HepG2 (cell line): Measurements from ENCODE around the gene ZFR2. TPM values are rescaled to one million over a fixed set of nuclear protein-coding genes. Genes with fewer than 3 reads are reported as not detected.
A peak's percentile ranks its signal among the peaks of the same experiment; 100 is the strongest.

Experiments used
- ATAC-seq: fragments of 200-7000 bp; cut with Tn5 transposase; 3 replicates; pipeline ENCODE4 v1.9.1; 2020; ENCODE audit warnings: mild to moderate bottlenecking, moderate library complexity
- BruUV-seq: library from RNA; stranded (reverse); fragments of 400-500 nt; replicated peaks from 2 replicates; lab custom pipeline; 2021; lab: Mats Ljungman, UMichigan
- CTCF ChIA-PET: fragments of 300-600 bp; formaldehyde crosslinking; extraction: SDS; loops from one replicate; lab custom pipeline; 2021; ENCODE audit warnings: low total read pairs, inconsistent platforms, low intra/inter-chr PET ratio; lab: Yijun Ruan, JAX
- POLR2A ChIA-PET: fragments of 350-600 bp; sonication (Branson Sonifier 250); formaldehyde crosslinking; loops from one replicate; lab custom pipeline; 2020; ENCODE audit warnings: antibody characterized with exemption, inconsistent platforms; lab: Yijun Ruan, JAX
- DNase-seq: peaks from one replicate; pipeline ENCODE4 v3.0.0-alpha.2; 2015; ENCODE audit warnings: low spot score
- FAIRE-seq: peaks from 3 replicates; lab custom pipeline; 2011; peaks lifted over from hg19 to GRCh38; lab: Jason Lieb, UNC
- H2AFZ ChIP-seq: one replicate; pipeline ENCODE4 v1.6.1; 2011; ENCODE audit warnings: low read length, inconsistent platforms
- H3K27ac ChIP-seq: fragments of 300-600 bp; 3 replicates; pipeline ENCODE4 v1.8.0; 2011; ENCODE audit warnings: mixed run types, mild to moderate bottlenecking, mixed read lengths, low read length, inconsistent platforms; ENCODE audit not compliant: insufficient read depth; ENCODE audit errors: extremely low read length
- H3K27me3 ChIP-seq, 2 experiments: fragments of 200-600 bp in 1 of 2; 2 replicates in 1 of 2; 3 replicates in 1 of 2; pipeline versions ENCODE4 v1.6.0 to v1.8.0; 2011; ENCODE audit warnings: low read length in 2 of 2, mild to moderate bottlenecking in 2 of 2, moderate library complexity in 2 of 2, inconsistent platforms in 1 of 2; ENCODE audit not compliant: insufficient read depth in 2 of 2, control insufficient read depth in 1 of 2
- H3K36me3 ChIP-seq, 2 experiments: fragments of 200-600 bp in 1 of 2; replicated peaks in 1 of 2; 2 replicates in 1 of 2; 3 replicates in 1 of 2; pipeline versions ENCODE4 v1.5.1 to v1.8.0; 2011; ENCODE audit warnings: low read length in 2 of 2, inconsistent platforms in 1 of 2; ENCODE audit not compliant: insufficient read depth in 2 of 2, control insufficient read depth in 1 of 2
- H3K4me1 ChIP-seq: 2 replicates; pipeline ENCODE4 v1.5.1; 2012; ENCODE audit warnings: low read length, inconsistent platforms; ENCODE audit not compliant: insufficient read depth
- H3K4me2 ChIP-seq: 2 replicates; pipeline ENCODE4 v1.6.0; 2011; ENCODE audit warnings: low read depth, low read length, inconsistent platforms
- H3K4me3 ChIP-seq, 3 experiments: fragments of 200-600 bp in 1 of 3; sonication (generic), shearing (Covaris generic) in 1 of 3; replicated peaks in 1 of 3; 2 replicates each; pipeline ENCODE4 v1.5.1; 2011 to 2016; ENCODE audit warnings: low read length in 3 of 3, inconsistent platforms in 2 of 3, low read depth in 2 of 3, mild to moderate bottlenecking in 2 of 3, control low read depth in 1 of 3, mixed read lengths in 1 of 3; ENCODE audit not compliant: insufficient read depth in 1 of 3
- H3K79me2 ChIP-seq: one replicate; pipeline ENCODE4 v1.6.1; 2011; ENCODE audit warnings: low read length, inconsistent platforms; ENCODE audit not compliant: insufficient read depth
- H3K9ac ChIP-seq: 2 replicates; pipeline ENCODE4 v1.6.0; 2011; ENCODE audit warnings: mild to moderate bottlenecking, low read depth, low read length, inconsistent platforms; ENCODE audit not compliant: insufficient read depth
- H3K9me3 ChIP-seq: 2 replicates; pipeline ENCODE4 v1.5.1; 2012; ENCODE audit warnings: mild to moderate bottlenecking, low read length
- H4K20me1 ChIP-seq: 2 replicates; pipeline ENCODE4 v1.6.0; 2011; ENCODE audit warnings: inconsistent platforms, mild to moderate bottlenecking, low read length, moderate library complexity; ENCODE audit not compliant: insufficient read depth
- CHD4 ChIP-seq: fragments of 200-600 bp; sonication (generic); IDR thresholded peaks from 2 replicates; pipeline ENCODE4 v1.7.0; 2017; ENCODE audit warnings: mild to moderate bottlenecking, low read length, borderline replicate concordance
- HMGXB3 ChIP-seq: sonication (generic); formaldehyde crosslinking; IDR thresholded peaks from 2 replicates; pipeline ENCODE4 v1.4.0; 2020; ENCODE audit warnings: missing genetic modification reagents, borderline replicate concordance
- KDM1A ChIP-seq: IDR thresholded peaks from 2 replicates; pipeline ENCODE4 v1.6.1; 2016; ENCODE audit warnings: missing compliant biosample characterization
- NAIF1 ChIP-seq: sonication (generic); formaldehyde crosslinking; IDR thresholded peaks from 2 replicates; pipeline ENCODE4 v1.5.0; 2020; ENCODE audit warnings: mild to moderate bottlenecking, missing genetic modification reagents, borderline replicate concordance
- SALL2 ChIP-seq: sonication (generic); formaldehyde crosslinking; IDR thresholded peaks from 2 replicates; pipeline ENCODE4 v1.8.1; 2023; ENCODE audit warnings: mild to moderate bottlenecking, missing genetic modification reagents, inconsistent platforms
- ZKSCAN1 ChIP-seq: fragments of 150-350 bp; IDR thresholded peaks from 2 replicates; pipeline ENCODE4 v1.6.1; 2014; ENCODE audit warnings: low read length
- ZMYM3 ChIP-seq: sonication (generic); formaldehyde crosslinking; IDR thresholded peaks from 2 replicates; pipeline ENCODE4 v1.5.1; 2020; ENCODE audit warnings: mild to moderate bottlenecking, missing genetic modification reagents
- ZNF501 ChIP-seq: sonication (generic); formaldehyde crosslinking; IDR thresholded peaks from 2 replicates; pipeline ENCODE4 v1.5.1; 2020; ENCODE audit warnings: mild to moderate bottlenecking, moderate library complexity, missing genetic modification reagents
- ZNF749 ChIP-seq: sonication (generic); formaldehyde crosslinking; IDR thresholded peaks from 2 replicates; pipeline ENCODE4 v1.8.0; 2022; ENCODE audit warnings: mild to moderate bottlenecking, missing genetic modification reagents, moderate library complexity, borderline replicate concordance
- WGBS: methylation state at CpG from one replicate; pipeline ENCODE4 v1.1.6; 2017; ENCODE audit warnings: low lambda C conversion rate; 5-methylcytosine and 5-hydroxymethylcytosine counted together
- in situ Hi-C: cut with HindIII; loops from 2 replicates; pipeline ENCODE4 v1.10.0; 2017; ENCODE audit warnings: low pct_unique_long_range_greater_than_20kb; ENCODE audit not compliant: extremely low pct_ligation_motif_present
- intact Hi-C: fragments of 100-400 bp; cut with micrococcal nuclease; formaldehyde crosslinking; loops from one replicate; pipeline ENCODE4 v1.10.0; 2022; ENCODE audit not compliant: unreplicated experiment
- polyA plus RNA-seq, 8 experiments: library from polyadenylated mRNA; depleted of rRNA in 3 of 8; stranded (reverse) in 7 of 8; unstranded in 1 of 8; fragments of >200 nt; fragmentation: Illumina TruSeq in 4 of 8; extraction: Trizol in 4 of 8; gene quantifications; 2 replicates each; pipeline versions ENCODE4 v1.2.1 to v1.2.3, GENCODE V29; 2011 to 2016; ENCODE audit warnings: low read depth in 4 of 8, missing spikeins in 1 of 8, mixed read lengths in 1 of 8; ENCODE audit not compliant: insufficient read depth in 1 of 8
- total RNA-seq, 5 experiments: library from RNA; depleted of rRNA; stranded (reverse); fragments of >200 nt; fragmentation: Illumina TruSeq; extraction: Trizol; gene quantifications; 2 replicates each; pipeline ENCODE4 v1.2.3, GENCODE V29; 2016; ENCODE audit warnings: low read depth in 1 of 5

Gene ZFR2
- total and polyA plus RNA-seq, 2 of the 13 experiments (the other 11 are each of a cell fraction or from before 2014, with no cell fraction given): 0.37 to 0.69 TPM

GRCh38 chr19:3782903-3783302 lies 85.9 kb downstream of the ZFR2 start (continued):
- TF ChIP-seq ZNF501 (CRISPR knock-in tag) (no peak), HMGXB3 (CRISPR knock-in tag) (no peak)

DNA sequence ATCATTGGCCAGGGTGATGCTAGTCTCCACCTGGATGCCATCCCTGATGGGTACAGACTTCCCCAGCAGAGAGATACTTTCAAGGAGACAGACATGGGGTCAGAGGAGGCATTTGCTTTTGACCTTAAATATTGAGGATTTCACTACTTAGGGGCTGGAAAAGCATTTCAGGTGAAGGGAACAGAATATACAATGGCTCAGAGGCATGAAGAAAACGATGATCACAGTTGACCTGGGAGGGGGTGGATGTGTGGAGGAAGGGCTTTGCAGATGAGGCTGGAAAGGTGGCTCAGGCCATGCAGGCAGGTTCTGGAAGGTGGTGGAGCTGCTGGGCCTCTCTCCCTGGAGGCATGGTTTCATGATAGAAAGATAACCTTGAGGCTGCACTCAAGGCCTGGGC lies 86.5 kb downstream of the ZFR2 start:
- Histone ChIP-seq H3K27ac (no peak overlapping the region), H3K9ac (no peak overlapping the region), H4K20me1 (no peaks in the 10 kb centered on the region), H3K4me2 (no peak overlapping the region), H3K79me2 (no peaks in the 10 kb centered on the region), H3K27me3 (peaks cover 8 to 33% of the 10 kb centered on the region in 2 experiments; a peak in 4 of 5 replicates), H3K9me3 (peaks cover 18% of the 10 kb centered on the region), H3K36me3 (no peaks in the 10 kb centered on the region), H3K4me3 (no peak overlapping the region), H3K4me1 (0 out of 2 replicates have a peak, but pooled peaks cover 5% of the 10 kb centered on the region), H2AFZ (no peak overlapping the region)
- in situ Hi-C loops: no loop called here
- FAIRE-seq (no peak), ATAC-seq (no peak), DNase-seq (no peak)
- intact Hi-C loops: no loop called here
- TF ChIP-seq CHD4 (0 out of 2 replicates have a peak, but pooled peaks have one; percentile 21), ZMYM3 (peak; percentile 60), ZKSCAN1 (peak; percentile 54; the same call in 1 of the 2 replicates), SALL2 (CRISPR knock-in tag) (no peak), ZNF749 (no peak), KDM1A (0 out of 2 replicates have a peak, but pooled peaks have one; percentile 23), NAIF1 (CRISPR knock-in tag) (no peak)
- ChIA-PET POLR2A (no interaction called here), CTCF (no interaction called here)
- BruUV-seq: no TSS peak
- WGBS: 0% methylated on average over 1 of the region's 1 CpG
